GM20000 (cell line): ENCODE data around the gene MAST4.
A peak's percentile ranks its signal among the peaks of the same experiment; 100 is the strongest.

Experiments used
- DNase-seq: peaks from one replicate; pipeline ENCODE4 v3.0.0; 2012; ENCODE audit warnings: low spot score
- CTCF ChIP-seq: IDR thresholded peaks from 2 replicates; pipeline ENCODE4 v1.5.1; 2012; ENCODE audit warnings: mild to moderate bottlenecking, control low read depth; ENCODE audit errors: extremely low read depth, missing control alignments

The MAST4 gene

GRCh38 chr5:66939094-66939493, 342.9 kb downstream of the MAST4 start:
- TF ChIP-seq CTCF: no peak
- no peak for DNase-seq

GRCh38 chr5:66945389-66946349, 349.5 kb downstream of the MAST4 start:
- DNase-seq: peak; percentile 17
- TF ChIP-seq CTCF: no peak

GRCh38 chr5:66947458-66947857, 351.3 kb downstream of the MAST4 start:
- TF ChIP-seq CTCF: no peak
- no peak for DNase-seq

GRCh38 chr5:66949066-66949465, 352.9 kb downstream of the MAST4 start:
- no peak for DNase-seq
- TF ChIP-seq CTCF: no peak

GRCh38 chr5:66952153-66952552, 356.0 kb downstream of the MAST4 start:
- no peak for TF ChIP-seq CTCF
- no peak for DNase-seq

- TF ChIP-seq CTCF: no peak
- DNase-seq: no peak
Measured at GRCh38 chr5:66956439-66956838, 360.2 kb downstream of the MAST4 start.

- no peak for DNase-seq
- TF ChIP-seq CTCF: no peak
Measured at GRCh38 chr5:66958201-66958979, 362.2 kb downstream of the MAST4 start.
